Panc1 (cell line): Measurements from ENCODE around the gene C1QTNF12.

Experiments used
- CTCF ChIP-seq: fragments of 450-650 bp; IDR thresholded peaks from 2 replicates; pipeline ENCODE4 v1.5.1; 2017; ENCODE audit warnings: mild to moderate bottlenecking
- POLR2AphosphoS5 ChIP-seq: IDR thresholded peaks from 2 replicates; pipeline ENCODE4 v1.6.1; 2012; ENCODE audit warnings: mild to moderate bottlenecking, low read depth, low read length, moderate library complexity

- no peak for TF ChIP-seq CTCF
- no peak for TF ChIP-seq POLR2AphosphoS5
These were observed 18.3 kb downstream of the C1QTNF12 start for GRCh38 chr1:1228187-1228586.
